GM18517 (cell line): ENCODE data around the gene MAL.

ENCODE experiments used
- ATAC-seq: cut with Tn5 transposase; IDR thresholded peaks from one replicate; pipeline ENCODE4 v1.9.1; 2021; ENCODE audit warnings: mild to moderate bottlenecking, moderate library complexity; ENCODE audit not compliant: unreplicated experiment

The MAL gene

DNA sequence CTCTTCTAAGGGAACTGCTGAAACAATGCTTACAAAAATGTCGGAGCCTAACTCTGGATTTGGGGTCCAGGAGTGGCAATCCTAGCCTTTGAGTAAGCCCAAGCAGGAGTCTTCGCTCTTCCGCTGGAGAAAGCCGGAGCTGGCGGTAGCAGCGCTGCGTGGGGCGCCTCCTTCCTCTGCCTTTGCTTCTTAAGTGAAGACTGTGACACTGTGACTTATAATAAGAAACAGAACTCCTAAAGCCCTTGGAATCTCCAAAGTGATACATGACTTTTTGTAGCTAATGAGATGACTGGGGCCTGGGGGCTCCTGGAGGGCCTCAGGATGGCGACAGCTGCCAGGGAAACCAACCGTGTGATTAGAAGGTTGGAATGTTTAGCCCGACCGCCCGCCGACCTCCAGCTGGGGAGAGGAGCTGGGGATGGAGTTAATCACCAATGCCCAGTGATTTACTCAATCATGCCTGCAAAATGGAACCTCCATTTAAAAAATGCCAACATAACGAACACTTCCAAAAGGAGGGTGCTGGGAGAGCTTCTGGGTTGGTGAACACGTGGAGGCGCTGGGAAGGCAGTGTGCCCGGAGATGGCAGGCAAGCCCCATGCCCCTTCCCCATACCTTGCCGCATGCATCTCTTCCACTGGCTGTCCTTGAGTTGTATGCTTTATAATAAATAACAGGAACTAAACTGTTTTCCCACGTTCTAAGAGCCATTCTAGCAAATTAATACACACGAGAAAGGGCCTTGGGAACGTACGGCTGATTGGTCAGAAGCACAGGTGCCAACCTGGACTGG, 29.0 kb upstream of the MAL start:
- no peak for ATAC-seq

DNA sequence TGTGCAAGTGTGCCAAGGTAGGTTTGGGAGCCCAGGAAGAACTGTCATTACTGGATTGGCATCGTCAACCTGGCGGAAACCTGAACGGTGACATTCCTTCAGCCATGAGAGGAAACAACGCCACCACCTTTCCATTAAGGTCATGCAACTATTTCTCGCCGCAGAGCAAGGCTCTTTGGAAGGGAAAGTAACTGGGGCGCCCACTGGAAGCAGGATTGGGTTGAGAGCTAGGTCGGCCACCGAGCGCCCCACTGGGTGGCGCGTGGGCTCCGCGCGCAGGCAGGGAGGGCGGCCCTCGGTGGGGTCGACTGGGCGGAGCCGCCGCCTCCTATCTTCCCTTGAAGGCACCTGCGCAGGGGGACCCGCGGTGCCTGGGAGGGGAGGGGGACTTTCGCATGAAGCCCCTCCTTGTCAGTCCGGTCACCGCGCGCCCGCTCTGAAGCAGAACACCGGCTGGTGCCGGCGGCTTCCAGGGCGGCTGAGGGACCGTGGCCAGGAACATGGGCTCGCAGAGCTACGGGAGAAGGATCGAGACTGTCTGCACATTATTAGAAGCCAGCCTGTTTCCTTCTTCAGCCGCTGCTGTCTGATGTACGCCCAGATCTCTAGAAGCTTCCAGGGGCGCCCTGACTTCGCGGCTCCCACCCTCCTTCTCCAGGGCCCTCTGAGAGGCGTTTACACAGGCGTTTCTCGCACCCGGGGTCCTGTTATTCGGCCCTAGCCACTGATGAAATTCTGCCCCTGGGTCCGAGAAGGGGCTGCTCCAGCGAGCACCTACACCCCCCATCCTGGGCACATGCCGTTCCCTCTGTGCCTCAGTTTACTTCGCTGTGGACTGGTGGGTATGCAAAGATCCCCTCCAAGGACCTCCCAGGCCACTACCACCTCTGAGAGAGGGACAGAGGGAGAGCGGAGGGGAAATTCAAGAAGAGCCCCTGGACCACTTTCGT, 27.3 kb upstream of the MAL start:
- ATAC-seq, result no peak

DNA sequence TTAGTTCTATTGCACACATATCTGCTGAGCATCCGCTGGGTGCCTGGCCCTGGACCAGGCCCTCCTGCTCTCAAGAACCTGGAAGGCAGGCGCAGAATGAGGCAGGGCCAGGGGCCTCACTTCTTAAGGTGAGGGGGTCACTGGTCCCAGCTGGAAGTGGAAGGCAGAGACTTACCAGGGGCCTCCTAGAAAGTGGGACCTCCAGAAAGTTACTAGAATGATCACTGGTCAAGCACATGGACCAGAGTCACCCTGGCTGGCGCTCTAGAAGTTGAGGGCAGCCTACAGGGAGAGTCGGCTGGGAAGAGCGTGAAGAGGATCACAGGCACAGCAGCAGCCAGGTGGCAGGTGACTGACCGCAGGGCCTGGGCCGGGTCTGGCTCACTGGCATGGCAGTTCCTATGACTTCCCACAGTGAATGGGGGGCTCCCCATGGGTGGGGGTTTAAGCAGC, 26.1 kb upstream of the MAL start:
- no peak for ATAC-seq

DNA sequence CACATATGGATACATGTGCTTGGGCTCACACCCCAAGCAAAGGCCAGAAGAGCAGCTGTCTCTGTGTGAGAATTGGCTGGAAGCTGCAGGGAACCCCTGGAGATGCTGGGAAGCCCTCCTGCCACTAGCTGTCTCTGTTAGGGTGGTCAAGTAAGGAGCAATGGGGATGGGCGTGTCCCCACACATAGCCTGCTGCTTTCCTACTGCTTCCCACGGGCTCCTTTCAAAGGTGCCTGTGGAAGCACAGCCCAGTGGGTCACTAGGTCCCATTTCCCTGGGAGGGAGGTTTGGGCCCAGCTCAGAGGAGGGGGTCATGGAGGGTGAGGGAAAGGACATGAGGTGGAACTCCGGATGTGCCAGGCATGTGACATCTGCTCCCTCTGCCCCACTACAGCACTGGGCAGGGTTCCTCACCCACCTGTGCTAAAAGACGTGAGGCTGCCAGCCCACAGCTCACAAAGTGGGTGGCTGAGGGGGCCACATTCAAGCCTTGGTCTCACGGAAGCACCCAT, 24.4 kb upstream of the MAL start:
- no peak for ATAC-seq

DNA sequence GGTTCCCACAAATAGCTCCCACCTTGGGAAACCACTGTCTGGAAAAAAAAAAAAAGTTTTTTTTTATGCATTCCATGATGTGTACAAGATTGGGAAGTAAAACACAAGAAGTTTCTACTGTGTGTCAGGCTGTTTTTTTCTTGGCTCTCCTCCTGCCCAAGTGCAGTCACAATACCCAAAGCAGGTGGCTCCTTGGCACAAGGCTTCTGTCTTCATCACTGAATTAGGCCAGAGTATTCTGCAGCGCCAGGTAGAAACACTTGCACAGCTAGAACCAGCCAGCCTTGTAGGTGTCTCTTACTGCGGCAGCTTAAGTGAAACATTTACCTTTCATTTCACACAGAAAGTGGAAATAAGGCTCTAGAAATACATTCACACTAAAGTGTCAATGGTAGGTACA, 23.8 kb upstream of the MAL start:
- ATAC-seq, result no peak

DNA sequence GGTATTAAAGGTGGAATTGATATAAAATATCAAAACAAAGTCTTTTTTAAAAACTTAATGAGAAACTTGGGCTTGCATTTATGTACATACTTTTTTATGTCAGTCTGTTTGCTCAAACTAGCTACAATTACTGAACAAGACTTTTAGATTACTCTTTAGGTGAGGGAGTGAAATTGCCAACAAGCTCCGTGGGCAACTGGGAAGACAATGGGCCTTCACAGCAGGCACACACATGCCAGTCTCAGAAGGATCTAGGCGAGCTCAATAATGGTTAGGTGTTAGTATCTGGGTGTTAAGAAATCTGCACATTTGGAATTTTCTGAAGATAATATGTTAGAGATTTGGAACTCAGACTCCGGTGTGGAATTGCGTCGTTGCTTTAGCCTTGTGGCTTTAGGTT, 23.0 kb upstream of the MAL start:
- ATAC-seq, result no peak

DNA sequence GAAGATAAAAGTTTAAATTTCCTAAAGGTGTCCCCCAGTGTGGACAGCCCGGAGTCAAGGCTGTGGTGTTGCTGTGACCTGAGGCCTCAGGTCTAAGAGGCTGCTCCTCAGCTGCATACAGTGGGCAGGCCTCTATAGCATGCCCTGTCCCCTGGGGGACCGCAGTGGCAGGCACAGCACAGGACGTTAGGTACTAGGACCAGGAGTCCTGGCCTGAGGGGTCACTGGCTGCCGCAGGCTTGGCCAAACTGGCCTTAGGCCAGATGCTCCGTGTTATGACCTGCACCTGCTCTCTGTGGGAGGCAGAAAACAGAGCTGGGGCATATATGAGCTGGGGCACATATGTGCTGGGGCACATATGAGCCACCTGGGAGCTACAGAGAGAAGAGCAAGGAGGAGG, 21.2 kb upstream of the MAL start:
- ATAC-seq, result no peak

DNA sequence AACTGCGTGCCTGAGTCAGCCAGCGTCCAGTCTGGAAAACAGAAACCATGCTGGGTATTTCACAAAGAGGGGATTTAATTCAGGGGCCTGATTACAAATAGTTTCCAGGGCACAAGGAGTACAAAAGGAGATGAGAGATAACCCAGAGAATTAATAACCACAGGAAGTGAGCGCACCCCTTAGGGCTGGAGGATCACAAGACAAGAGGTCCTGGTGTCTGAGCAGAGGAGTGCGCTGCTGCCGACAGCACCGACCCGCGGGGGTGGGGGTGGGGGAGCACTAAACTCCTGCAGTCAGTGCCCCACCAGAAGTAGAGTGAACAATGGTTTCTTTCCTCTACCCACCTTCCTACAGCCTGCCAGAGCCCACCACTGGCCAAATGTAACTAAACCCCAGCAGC, 20.8 kb upstream of the MAL start:
- ATAC-seq, result no peak

DNA sequence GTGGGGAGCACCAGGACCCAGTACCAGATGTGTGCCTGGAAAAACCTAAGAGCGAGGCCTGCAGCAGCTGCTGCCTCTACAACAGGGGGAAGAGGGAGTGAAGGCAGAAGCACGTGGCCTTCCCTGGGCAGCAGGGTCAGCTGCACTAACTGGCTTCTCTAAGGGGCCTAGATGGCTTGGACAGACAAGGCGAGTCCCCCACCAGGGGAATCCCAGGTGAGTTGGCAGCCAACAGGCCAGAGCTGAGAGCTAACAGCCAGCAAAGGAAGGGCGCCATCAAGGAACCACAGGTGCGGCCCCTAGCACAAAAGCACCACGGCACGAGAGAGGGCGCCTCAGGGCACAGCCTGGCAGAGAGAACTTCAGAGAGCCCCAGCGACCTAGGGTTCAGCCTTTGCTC, 19.8 kb upstream of the MAL start:
- no peak for ATAC-seq

DNA sequence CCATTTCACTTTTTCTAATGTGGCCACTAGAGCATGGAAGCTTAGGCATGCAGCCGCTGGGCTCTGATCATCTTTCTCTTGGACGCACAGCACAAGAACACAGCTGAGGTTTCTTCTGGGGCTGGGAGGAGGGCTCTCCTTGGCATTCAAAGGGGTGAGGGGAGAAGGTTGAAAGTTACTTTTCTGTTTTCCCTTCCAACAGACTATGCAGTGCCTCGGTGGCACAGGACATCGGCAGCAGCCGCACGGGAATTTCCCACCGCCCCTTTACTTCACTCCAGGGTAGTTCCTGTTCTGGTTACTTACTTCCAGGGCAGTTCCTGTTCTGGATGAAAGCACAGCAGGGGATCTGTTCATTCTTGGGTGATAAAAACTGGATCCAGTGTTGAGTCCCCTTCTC, 18.9 kb upstream of the MAL start:
- no peak for ATAC-seq

DNA sequence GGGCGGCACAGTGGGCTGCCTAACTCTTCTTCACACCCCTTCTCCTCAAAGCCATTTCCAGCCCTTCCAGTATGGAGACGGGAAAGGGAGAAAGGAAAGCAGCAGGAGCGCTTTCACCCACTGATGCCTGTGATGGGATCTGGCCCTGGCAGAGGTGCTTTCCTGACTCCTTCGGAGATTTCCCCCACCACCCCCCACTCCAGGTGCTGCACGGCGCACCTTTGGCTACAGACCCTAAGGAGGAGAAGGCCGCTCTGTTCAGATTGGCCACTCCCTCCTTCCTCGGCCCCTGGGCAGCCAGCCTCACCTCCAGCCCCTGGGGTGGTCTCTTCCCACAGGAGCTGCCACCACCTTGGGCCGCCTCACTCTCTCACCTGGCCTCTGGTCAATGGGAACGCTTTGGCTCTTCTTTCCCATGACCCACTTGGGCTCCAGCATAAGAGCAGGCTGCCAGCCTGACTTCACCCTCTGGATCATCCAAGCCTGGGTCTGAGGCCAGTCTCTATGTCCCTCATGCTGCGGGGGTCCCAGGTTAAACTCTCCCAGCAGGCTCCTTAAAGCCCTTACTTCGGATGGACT, 18.4 kb upstream of the MAL start:
- no peak for ATAC-seq

DNA sequence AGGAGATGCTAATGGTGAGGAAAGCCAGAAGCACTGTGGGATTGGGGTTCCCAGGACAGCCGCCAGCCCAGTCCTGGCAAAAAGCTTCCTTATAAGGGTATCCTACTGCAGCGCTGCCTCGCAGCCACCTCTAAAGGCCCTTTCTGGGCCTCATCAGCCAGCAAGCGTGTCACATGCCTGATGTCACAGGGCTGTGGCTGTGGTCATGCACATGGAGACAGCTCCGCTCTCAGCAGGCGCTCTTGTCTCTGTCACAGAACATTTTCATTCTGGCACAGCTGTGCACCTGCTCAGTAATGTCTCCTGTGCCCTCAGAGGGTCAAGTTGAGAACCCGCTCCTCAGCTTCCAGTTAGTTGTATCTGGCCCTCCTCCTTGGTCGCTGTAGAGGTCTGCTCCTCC, 17.7 kb upstream of the MAL start:
- no peak for ATAC-seq

DNA sequence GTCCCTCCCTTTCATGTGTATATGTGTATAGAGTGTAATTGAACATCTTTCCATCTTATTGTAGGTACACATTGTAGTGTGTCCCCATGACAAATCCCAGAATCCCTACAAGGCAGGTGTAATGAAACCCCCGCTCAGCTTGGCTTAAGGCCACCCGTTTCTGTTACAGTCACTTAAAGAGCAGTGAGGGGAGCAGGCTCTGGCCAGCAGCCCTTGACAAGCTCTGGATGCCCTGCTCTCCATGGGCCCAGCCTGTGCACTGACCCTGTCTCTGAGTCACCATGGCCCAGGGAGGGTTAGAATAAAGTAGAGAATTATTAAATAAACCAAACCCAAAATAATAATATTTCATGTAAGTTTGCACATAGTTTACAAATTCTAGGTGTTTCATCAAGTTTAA, 17.2 kb upstream of the MAL start:
- ATAC-seq, result no peak

DNA sequence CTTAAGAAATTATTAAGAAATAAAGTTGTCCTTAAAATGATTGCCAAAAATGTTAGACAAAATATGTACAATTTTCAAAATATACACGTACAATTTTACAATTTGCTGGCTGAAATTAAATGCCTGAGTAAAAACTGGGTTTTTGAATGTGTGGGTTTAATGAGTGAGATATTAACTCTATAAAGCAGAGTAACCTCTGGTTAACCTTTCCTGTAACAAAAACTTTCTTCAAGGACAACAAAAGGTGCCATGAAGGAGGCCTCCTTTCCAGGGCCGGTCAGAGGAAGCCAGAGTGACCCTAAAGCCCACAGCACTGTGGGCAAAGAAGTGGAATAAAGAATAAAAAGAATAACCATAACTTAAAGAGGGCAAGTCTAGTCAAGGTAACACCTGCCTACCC, 16.5 kb upstream of the MAL start:
- ATAC-seq, result no peak

DNA sequence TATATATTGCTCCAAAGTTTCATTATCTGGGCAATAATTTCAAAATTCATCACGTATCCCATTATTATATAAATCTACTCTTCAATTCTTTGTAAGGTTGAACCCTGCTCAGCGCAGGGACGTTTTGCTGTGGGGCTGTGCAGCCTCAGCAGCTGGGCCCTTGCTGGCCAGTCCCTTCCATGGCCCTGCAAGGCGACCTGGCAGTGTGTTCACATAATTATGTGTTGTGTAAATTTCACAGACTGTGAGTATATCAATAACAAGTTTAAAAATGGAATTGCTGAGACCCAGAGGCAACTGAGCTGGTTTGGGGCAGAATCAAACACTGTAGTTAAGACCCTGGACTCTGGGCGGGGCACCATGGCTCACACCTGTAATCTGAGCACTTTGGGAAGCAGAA, 16.1 kb upstream of the MAL start:
- ATAC-seq, result no peak

DNA sequence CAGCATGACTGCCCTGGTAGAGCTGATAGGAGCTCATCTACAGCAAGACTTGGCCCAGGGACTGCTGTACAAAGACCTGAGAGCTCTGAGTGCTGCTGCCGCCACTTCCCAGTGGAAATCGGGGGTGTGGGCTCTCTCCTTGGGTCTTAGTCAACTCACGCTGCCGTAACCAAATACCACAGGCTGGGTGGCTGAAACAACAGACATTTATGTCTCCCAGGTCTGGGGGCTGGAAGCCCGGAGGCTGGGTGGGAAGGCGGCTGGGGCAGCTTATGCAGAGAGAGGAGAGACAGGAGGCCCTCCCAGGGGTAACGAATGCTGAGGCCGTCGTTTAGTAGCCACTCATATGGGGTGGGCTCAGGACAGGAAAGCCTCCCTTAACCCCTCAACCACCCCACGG, 15.4 kb upstream of the MAL start:
- no peak for ATAC-seq

DNA sequence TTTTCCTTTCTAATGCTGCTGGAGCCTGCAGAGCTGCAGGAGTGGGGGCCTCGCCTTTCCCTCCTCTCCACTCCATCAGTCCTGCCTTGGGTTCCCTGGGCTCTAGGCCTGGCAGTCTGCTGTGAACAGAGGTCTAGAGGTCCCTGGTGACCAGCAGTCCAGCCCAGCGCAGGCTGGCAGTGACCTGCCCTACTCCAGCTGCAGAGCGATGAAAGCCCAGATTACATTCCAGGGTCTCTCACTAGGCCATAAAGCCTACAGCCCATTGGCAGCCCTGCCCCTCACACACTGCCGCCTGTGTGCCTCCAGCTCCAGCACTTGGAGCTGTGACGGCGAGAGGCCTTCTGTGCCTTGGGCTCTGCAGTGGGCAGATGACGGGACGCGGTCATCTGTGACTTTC, 14.8 kb upstream of the MAL start:
- no peak for ATAC-seq

DNA sequence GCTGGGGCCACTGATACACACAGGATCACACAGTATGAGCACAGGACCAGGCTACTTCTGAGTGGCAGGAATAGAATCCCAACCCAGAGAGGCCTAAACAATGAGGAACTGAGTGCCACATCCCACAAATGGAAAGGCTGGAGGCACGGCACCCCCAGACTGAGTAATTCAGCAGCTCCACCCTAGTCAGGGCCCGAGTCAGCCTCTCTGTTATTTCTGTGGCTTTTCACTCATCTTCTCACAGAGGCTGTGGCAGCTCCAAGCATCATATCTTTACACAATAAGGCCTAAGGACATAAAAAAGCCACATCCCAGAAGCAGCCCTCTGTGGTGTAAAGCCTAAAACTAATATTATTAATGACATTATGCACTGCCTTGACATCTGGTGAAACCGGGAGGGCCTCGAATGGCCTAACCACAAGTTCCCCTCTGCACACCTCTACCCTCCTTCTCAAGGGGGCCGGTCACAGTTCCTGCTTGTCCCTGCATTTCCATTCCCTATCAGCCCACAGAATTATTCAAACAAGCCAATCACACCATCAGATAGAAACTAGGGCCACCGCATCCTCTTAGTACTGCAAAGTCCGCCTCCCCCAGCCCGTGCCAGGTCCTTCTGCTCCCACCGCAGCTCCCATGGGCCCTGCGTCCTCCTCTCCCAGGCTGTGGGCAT, 12.5 kb upstream of the MAL start:
- peak; percentile 70 for ATAC-seq

DNA sequence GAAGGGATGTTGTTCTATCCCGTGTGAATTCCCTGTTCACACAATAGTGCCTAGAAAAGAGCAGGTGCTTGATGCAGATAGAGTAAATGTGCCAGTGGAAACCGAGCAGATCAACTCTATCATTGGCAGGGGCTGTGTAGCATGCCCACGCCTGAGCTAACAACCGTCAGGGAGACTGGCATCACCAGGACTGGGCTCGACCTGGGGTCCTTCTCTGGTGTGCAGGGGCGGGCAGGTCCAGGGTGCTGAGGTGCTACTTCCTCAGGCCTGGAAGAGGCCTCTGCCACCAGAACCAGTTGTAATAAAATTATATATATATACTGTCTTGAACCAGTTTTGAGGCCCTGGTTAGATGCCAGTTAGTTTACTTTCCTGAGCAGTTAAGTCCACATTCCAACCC, 11.8 kb upstream of the MAL start:
- no peak for ATAC-seq

DNA sequence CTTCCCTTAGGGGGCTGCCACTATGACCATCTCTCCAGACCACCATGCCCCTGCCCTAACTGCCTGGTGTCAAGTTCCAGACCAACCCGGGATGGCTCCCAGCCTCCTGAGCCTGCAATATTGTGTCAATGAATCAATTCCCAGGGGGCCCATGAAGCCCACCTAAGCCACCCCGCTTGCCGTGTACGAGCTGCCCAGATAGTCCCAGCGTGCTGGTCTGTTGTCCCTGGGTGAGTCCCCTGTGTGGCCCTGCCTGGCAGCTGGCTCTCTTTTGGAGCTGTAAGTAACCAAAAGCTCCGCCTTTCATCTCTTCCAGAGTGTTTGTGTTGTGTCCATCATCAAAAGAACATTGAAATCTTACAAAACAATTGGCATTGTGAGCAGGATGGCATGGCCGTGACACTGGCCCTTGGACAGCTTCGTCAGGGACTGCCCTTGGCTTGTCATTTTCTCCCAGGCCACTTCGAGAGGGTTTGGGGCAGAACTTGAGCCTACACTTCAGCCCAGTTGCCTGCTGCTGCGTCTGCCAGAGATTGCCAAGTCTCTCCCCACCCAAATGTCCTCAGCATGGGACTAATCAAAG, 11.3 kb upstream of the MAL start:
- ATAC-seq, result no peak
